GM19351 (cell line): ENCODE measurements around the gene MCAT.

Experiments used
- ATAC-seq: cut with Tn5 transposase; IDR thresholded peaks from one replicate; pipeline ENCODE4 v1.9.1; 2021; ENCODE audit warnings: mild to moderate bottlenecking, moderate library complexity; ENCODE audit not compliant: unreplicated experiment

Gene MCAT

DNA sequence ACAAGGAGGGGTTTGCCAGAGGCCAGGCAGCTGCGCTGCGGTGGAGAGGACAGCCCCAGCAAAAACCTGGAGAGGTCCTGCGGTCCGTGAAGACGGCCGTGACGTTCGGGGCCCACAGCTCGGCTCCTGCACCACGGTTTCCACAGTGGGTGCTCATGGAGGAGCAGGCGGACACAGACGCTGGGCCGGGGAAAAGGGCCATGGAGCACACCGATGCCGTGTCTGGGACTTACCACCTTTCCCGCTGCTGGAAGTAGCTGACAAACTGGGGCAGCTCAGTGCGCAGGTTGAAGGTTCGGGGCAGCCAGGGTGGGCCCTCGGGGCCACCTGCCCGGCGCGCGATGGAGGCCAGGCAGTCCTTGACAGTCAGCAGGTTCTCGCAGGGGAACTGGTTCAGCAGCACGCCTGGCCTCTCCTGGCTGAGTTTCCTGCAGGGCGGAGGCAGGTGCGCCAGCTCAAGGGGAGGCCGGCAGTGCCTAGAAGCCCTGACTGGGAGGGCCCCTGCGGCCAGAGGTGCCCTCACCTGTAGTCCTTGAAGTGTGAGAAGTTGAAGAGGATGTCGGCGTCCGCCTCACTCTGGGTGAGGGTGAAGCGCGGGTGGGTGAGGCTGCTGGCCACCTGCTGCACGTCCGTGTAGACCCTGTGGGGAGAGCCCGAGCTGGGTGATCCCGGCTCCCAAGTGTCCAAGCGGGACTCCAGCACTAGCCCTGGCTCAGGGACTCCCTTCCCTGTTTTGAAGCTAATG is 30.9 kb upstream of the MCAT start:
- no peak for ATAC-seq

DNA sequence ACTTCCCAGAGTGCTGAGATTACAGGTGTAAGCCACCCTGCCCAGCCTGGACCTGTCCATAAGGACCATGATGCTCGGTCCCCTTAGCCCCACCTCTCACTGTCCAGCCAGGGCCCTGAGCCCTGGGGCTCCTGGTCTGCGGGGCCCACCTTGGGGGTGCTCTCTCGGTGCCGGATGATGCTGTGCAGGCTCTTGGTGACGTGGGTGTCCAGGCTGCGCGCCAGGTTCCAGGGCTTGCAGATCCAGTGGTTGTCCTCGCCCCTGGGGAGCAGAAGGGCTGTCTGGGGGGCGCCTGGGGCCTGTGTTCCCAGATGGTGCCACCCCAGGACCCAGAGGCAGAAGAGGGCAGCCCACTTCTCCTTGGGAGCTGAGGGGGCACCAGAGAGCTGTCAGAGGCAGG is 30.4 kb upstream of the MCAT start:
- ATAC-seq: no peak

DNA sequence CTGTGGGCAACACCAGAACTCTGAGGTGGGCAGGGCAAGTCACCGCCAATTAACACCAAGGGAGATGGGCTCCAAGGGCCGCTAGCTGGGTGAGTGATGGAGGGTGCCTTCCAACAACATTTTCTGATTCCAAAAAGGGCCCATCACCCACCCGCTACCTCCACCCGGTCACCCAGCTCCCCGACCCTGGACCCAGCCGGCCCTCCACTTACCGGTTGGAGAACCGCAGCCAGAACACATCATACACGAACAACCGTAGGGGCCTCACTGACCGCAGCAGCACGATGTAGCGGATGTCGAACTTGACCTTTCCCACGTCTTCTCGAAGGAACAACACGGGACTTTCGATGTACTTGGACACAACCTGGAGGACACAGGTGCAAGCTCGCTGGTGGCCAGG is 29.0 kb upstream of the MCAT start:
- no peak for ATAC-seq

- no peak for ATAC-seq
These were observed 28.4 kb upstream of the MCAT start for GRCh38 chr22:43171607-43172006.

GRCh38 chr22:43171019-43171491 is 27.9 kb upstream of the MCAT start:
- ATAC-seq: no peak

- ATAC-seq: no peak
These were observed 26.9 kb upstream of the MCAT start for GRCh38 chr22:43170131-43170480.

DNA sequence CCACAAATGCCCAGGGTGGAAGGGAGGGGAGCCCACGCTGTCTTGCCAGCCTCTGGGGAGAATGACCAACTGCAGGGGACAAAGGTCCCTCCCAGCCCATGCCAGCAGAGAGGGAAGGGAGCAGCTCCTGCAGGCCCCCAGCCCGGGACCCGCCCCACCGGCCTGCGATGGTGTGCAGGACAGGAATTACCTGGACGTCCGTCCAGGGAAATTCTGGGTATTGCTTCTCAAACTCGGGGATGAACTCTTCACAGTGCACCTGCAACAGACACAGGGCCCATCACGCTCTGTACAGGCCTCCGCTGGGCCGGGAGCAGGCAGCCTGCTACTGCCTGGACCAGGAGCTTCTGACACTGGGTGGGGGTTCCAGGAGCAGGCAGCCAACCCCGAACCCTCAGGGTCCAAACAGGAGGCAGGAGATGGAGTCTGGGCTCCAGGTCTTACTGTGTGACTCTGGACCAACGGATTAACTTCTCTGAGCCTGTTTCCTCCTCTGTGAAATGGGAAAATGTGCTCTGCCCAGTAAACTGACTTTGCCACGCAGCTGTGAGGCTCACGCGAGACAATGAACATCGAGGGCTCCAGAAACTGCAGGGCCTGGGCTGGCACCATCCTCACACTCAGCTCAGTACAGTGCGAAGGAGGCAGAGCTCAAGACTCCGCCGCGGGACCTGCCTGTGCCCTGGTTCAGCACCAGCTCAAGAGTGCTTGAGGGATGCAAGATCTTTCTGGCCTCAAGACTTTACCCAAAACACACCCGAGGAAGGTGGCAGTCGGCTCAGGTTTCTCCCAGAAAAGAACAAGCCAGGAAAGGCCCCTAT is 26.3 kb upstream of the MCAT start:
- ATAC-seq: no peak

GRCh38 chr22:43168471-43169309 is 25.5 kb upstream of the MCAT start:
- ATAC-seq: no peak

DNA sequence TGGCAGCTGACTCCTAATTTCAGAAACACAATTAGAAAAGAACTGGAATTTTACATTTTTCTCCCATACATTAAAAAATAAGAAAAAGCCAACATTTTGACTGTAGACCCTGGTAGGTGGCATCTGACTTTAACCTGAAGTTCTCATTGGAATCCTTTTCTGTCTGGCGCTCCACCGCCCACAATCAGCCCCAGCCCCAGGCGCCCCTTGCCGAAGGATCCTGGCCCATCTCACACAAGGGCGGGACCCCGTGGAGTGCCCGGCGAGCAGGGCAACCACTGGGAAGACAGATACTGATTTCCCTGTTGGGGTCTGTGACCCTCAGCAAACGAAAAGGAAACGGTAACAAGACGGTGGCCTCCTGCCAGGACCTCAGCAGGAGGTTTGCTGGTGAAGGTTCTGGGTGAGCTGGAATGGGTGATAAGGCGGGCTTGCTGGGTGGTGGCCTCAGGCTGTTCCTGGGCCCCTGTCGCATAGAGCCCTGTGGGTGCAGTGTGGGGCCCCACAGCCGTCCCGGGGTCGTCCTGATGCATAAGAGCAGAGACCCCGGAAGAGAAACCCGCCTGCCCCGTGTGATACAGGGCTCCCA is 23.9 kb upstream of the MCAT start:
- ATAC-seq: no peak

GRCh38 chr22:43166132-43166930 is 23.1 kb upstream of the MCAT start:
- no peak for ATAC-seq

- no peak for ATAC-seq
These were observed 21.4 kb upstream of the MCAT start for GRCh38 chr22:43164636-43165035.

- no peak for ATAC-seq
These were observed 20.1 kb upstream of the MCAT start for GRCh38 chr22:43163241-43163795.

- no peak for ATAC-seq
These were observed 19.4 kb upstream of the MCAT start for GRCh38 chr22:43162412-43163150.

DNA sequence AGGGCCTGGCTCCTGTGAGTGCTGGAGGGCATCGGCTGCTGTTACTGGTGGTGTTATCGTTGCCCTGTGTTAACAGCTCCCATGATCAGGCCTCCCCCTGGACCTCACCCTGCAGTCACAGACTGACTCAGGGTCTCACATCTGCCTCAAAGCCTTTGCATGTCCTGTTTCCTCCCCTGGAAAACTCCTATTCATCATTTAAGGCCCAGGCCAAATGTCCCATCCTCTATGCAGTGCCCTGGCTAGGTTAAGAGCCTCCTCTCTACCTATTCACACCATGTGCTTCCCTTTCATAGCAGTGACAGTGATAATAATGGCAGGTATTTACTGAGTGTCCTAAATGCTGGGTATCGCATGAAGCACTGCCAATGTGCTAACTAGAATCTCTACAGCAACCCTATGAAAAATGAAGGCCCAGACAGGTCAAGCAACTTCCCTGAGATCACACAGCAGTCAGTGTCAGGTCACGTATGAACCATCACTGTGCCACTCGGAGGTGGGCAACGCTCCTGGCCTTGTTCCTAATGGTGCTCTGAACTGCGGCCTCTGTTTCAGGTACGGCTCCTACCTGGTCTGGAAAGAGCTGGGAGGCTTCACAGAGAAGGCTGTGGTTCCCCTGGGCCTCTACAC is 17.4 kb upstream of the MCAT start:
- ATAC-seq: no peak

GRCh38 chr22:43159484-43160178 is 16.4 kb upstream of the MCAT start:
- no peak for ATAC-seq

GRCh38 chr22:43158778-43159483 is 15.7 kb upstream of the MCAT start:
- ATAC-seq: no peak

DNA sequence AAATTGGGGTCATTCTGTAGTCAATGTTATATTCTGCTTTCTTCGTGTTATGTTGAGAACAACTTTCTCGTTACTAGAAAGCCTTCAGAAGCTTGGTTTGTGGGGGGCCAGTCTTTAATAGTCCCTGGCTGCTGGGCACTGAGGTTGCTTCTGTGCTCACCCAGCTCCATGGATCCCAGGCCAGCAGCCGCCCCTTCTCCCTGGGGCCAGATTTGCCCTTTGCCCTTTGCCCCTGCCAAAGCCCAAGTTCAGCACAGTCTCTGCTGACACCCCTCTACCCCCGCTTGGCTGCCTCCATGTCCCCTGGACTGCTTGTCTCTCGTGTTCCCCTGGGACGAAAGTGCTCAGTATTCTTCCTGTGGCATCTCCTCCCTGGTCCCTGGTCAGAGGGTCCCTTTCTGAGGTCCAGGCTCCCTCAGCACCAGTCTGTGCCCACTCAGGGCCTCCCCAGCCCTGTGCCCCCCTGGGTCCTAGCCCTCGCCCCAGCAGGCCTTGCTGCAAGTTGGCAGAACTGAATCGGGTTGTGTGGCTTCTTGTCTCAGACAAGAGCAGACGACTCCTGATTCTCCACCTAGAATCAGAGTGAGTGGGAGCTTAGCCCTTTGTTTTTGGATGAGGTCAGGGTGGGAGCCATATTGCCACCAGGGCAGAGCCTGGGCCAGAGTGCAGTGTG is 14.8 kb upstream of the MCAT start:
- ATAC-seq: no peak
